SH-SY5Y (cell line): ENCODE results near the gene RAD51B.

ENCODE experiments used
- GATA2 ChIP-seq: IDR thresholded peaks from 2 replicates; pipeline ENCODE4 v1.6.1; 2011; ENCODE audit warnings: mild to moderate bottlenecking, low read depth, low read length
- GATA3 ChIP-seq: IDR thresholded peaks from 2 replicates; pipeline ENCODE4 v1.6.1; 2011; ENCODE audit warnings: low read depth, mild to moderate bottlenecking, low read length, moderate library complexity

DNA sequence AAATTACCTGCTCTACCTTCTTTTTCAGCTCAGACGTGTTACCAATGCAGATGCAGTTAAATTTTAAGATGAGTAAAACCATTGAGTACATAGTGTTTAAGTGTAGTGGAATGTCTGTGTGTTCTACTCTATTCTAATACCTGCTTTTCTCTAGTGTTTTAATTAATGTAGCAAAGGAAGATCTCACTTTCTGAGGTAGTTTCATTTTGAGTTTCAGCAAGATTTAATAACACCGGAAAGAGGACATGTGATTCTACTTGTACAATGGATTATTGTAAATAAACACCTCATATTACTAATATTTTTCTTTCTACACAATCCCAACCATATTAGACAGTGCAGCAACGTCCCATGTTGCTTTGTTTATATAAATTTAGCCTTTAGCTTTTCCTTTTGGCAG lies 315.4 kb downstream of the RAD51B start:
- TF ChIP-seq GATA3, result no peak
- TF ChIP-seq GATA2, result no peak
